K562 (cell line): ENCODE measurements around the gene EDARADD. TPM values are rescaled to one million over a fixed set of nuclear protein-coding genes. Genes with fewer than 3 reads are reported as not detected.

ENCODE experiments used
- ASH1L ChIP-seq: fragments of 450-650 bp; IDR thresholded peaks from 2 replicates; pipeline ENCODE4 v1.6.1; 2018; ENCODE audit warnings: borderline replicate concordance, mild to moderate bottlenecking, low read depth; ENCODE audit not compliant: partially characterized antibody
- ATF6 ChIP-seq: sonication (generic); formaldehyde crosslinking; IDR thresholded peaks from 2 replicates; pipeline ENCODE4 v1.4.0; 2020; ENCODE audit warnings: mild to moderate bottlenecking, missing genetic modification reagents
- BCL6 ChIP-seq: fragments of 250-450 bp; sonication (Bioruptor Pico); IDR thresholded peaks from 2 replicates; pipeline ENCODE4 v1.4.0; 2020
- C11orf30 ChIP-seq: fragments of 450-650 bp; IDR thresholded peaks from 2 replicates; pipeline ENCODE4 v1.6.1; 2016; ENCODE audit warnings: low read depth, mild to moderate bottlenecking
- CBX5 ChIP-seq: IDR thresholded peaks from 2 replicates; pipeline ENCODE4 v1.6.1; 2014; ENCODE audit warnings: low read depth, borderline replicate concordance
- DDX20 ChIP-seq: fragments of 450-650 bp; IDR thresholded peaks from 2 replicates; pipeline ENCODE4 v1.6.1; 2016; ENCODE audit warnings: missing genetic modification characterization, low read depth, mild to moderate bottlenecking, missing compliant biosample characterization, moderate library complexity
- E2F4 ChIP-seq: sonication (generic); formaldehyde crosslinking; IDR thresholded peaks from 2 replicates; pipeline ENCODE4 v1.8.0; 2022; ENCODE audit warnings: mild to moderate bottlenecking, low read depth, missing genetic modification reagents
- ERF ChIP-seq: fragments of 450-650 bp; formaldehyde crosslinking; IDR thresholded peaks from 2 replicates; pipeline ENCODE4 v1.4.0; 2020; ENCODE audit warnings: mild to moderate bottlenecking, mixed read lengths
- FUS ChIP-seq: fragments of 200-400 bp; formaldehyde crosslinking; optimal IDR thresholded peaks from 2 replicates; pipeline ENCODE3; 2017; ENCODE audit warnings: low read depth, low read length
- GABPB2 ChIP-seq: fragments of 250-450 bp; sonication (Bioruptor Pico); conservative IDR thresholded peaks from 2 replicates; pipeline ENCODE4 v1.5.1; 2021; ENCODE audit warnings: mild to moderate bottlenecking
- HDAC6 ChIP-seq: IDR thresholded peaks from 2 replicates; pipeline ENCODE4 v1.6.1; 2012; ENCODE audit warnings: low read depth, mild to moderate bottlenecking, control low read depth, inconsistent platforms, low read length, moderate library complexity
- HEY1 ChIP-seq: fragments of 250-450 bp; sonication (Bioruptor Pico); IDR thresholded peaks from 2 replicates; pipeline ENCODE4 v1.5.0; 2020; ENCODE audit warnings: mild to moderate bottlenecking, moderate library complexity, borderline replicate concordance
- HIVEP1 ChIP-seq: fragments of 250-450 bp; sonication (Bioruptor Pico); IDR thresholded peaks from 2 replicates; pipeline ENCODE4 v1.4.0; 2020; ENCODE audit warnings: mild to moderate bottlenecking
- MAFF ChIP-seq: IDR thresholded peaks from 2 replicates; pipeline ENCODE4 v1.6.1; 2012; ENCODE audit warnings: low read length, improper control_type of control experiment
- MCM2 ChIP-seq: fragments of 450-650 bp; IDR thresholded peaks from 2 replicates; pipeline ENCODE4 v1.6.1; 2017; ENCODE audit warnings: low read depth, mild to moderate bottlenecking
- MED1 ChIP-seq: sonication (generic); formaldehyde crosslinking; IDR thresholded peaks from 2 replicates; pipeline ENCODE4 v1.8.1; 2023; ENCODE audit warnings: missing genetic modification reagents, borderline replicate concordance
- MEIS2 ChIP-seq: fragments of 450-650 bp; IDR thresholded peaks from 2 replicates; pipeline ENCODE4 v1.6.1; 2014; ENCODE audit warnings: mild to moderate bottlenecking; ENCODE audit not compliant: partially characterized antibody
- RAD51 ChIP-seq: fragments of 450-650 bp; IDR thresholded peaks from 2 replicates; pipeline ENCODE4 v1.7.1; 2016; ENCODE audit warnings: low read depth, mild to moderate bottlenecking, borderline replicate concordance
- SAP30 ChIP-seq: fragments of 200-600 bp; sonication (generic); IDR thresholded peaks from 2 replicates; pipeline ENCODE4 v1.6.1; 2012; ENCODE audit warnings: borderline replicate concordance, low read depth, mild to moderate bottlenecking, moderate library complexity, low read length, control low read depth, inconsistent platforms; ENCODE audit not compliant: insufficient read depth, poor library complexity, severe bottlenecking
- SMARCA4 ChIP-seq: fragments of 450-650 bp; IDR thresholded peaks from 2 replicates; pipeline ENCODE4 v1.6.1; 2016
- TEAD1 ChIP-seq, 2 experiments: fragments of 450-650 bp in 1 of 2; sonication (generic) in 1 of 2; formaldehyde crosslinking; IDR thresholded peaks; 2 replicates each; pipeline versions ENCODE4 v1.4.0 to v1.8.0; 2020 to 2022; ENCODE audit warnings: mild to moderate bottlenecking in 2 of 2, missing genetic modification reagents in 1 of 2
- THRA ChIP-seq: fragments of 450-650 bp; IDR thresholded peaks from 2 replicates; pipeline ENCODE4 v1.6.1; 2017; ENCODE audit warnings: mild to moderate bottlenecking, moderate library complexity
- XRCC4 ChIP-seq: IDR thresholded peaks from one replicate; pipeline ENCODE4 v1.6.1; 2011; ENCODE audit not compliant: insufficient read depth, insufficient read length; ENCODE audit errors: extremely low read depth
- ZNF212 ChIP-seq: fragments of 450-650 bp; formaldehyde crosslinking; IDR thresholded peaks from 2 replicates; pipeline ENCODE4 v1.4.0; 2020; ENCODE audit warnings: mild to moderate bottlenecking
- ZNF507 ChIP-seq: conservative IDR thresholded peaks from 2 replicates; pipeline ENCODE4 v1.6.1; 2017; ENCODE audit warnings: missing genetic modification characterization, missing compliant biosample characterization
- polyA plus RNA-seq, 8 experiments: library from polyadenylated mRNA; depleted of rRNA in 4 of 8; stranded (reverse) in 5 of 8; unstranded in 3 of 8; fragments of >200 nt; fragmentation: Nextera tagmentation in 2 of 8; fragmentation: Illumina TruSeq in 1 of 8; extraction: Ambion mirVana in 2 of 8; extraction: Trizol in 1 of 8; gene quantifications; 2 replicates each; pipeline versions ENCODE4 v1.2.1 to v1.2.3, GENCODE V29; 2011 to 2014; ENCODE audit warnings: inconsistent platforms in 1 of 8, missing spikeins in 1 of 8
- total RNA-seq, 7 experiments: library from RNA; depleted of rRNA in 6 of 7; stranded (reverse); fragments of >200 nt in 6 of 7; fragmentation: Illumina TruSeq in 2 of 7; extraction: Trizol in 2 of 7; gene quantifications; 2 replicates each; pipeline versions ENCODE4 v1.2.1 to v1.2.3, GENCODE V29; 2011 to 2021; ENCODE audit warnings: low replicate concordance in 1 of 7

The EDARADD gene
- total and polyA plus RNA-seq, 9 of the 15 experiments (the other 6 are each of a cell fraction or from before 2014, with no cell fraction given), result 0.46 to 32.4 (median 20.6) TPM

- TF ChIP-seq ATF6, result no peak
- TF ChIP-seq E2F4 (CRISPR knock-in tag), result no peak
- no peak for TF ChIP-seq ZNF507 (tag)
- no peak; the same call in none of the 2 replicates for TF ChIP-seq HEY1 (CRISPR knock-in tag)
- TF ChIP-seq GABPB2, result no peak; the same call in 1 of the 2 replicates
- TF ChIP-seq SMARCA4, result peak; percentile 33; the same call in 1 of the 2 replicates
- no peak for TF ChIP-seq MCM2
- TF ChIP-seq MED1 (CRISPR knock-in tag), result no peak
- peak; percentile 80 for TF ChIP-seq SAP30
- peak; percentile 91 for TF ChIP-seq C11orf30
- no peak for TF ChIP-seq BCL6 (CRISPR knock-in tag)
- no peak for TF ChIP-seq THRA
- TF ChIP-seq CBX5, result no peak
- TF ChIP-seq XRCC4, result no peak
- TF ChIP-seq TEAD1 (CRISPR knock-in tag; IDR thresholded peaks at IDR 0.05), result peak; percentile 59 to 76; a peak in 3 of 4 replicates
- 0 out of 2 replicates have a peak, but pooled peaks have one; percentile 63 for TF ChIP-seq ERF (CRISPR knock-in tag)
- peak; percentile 96 for TF ChIP-seq RAD51
- TF ChIP-seq ZNF212 (CRISPR knock-in tag), result no peak
- TF ChIP-seq MEIS2, result no peak
- peak; percentile 52; the same call in 1 of the 2 replicates for TF ChIP-seq MAFF
- TF ChIP-seq ASH1L, result no peak
- TF ChIP-seq FUS, result no peak
- TF ChIP-seq HIVEP1 (CRISPR knock-in tag), result no peak
- TF ChIP-seq DDX20 (tag), result no peak
- TF ChIP-seq HDAC6, result no peak
Measured at GRCh38 chr1:236524142-236524894, 130.2 kb downstream of the EDARADD start (continued).
